ENCODE measurements around the gene C10orf67.
"Not testable (repeated sequence)": the region's sequence is repeated elsewhere in the genome, so short reads cannot be mapped to it uniquely, and the experiment has no call there.

C10orf67 gene

GRCh38 chr10:23263441-23264164 lies 81.0 kb downstream of the C10orf67 start:
- no peak for DNase-seq (ENCODE audit: low spot score)

- DNase-seq (ENCODE audit: low spot score) = no peak
Measured at GRCh38 chr10:23262928-23263327, 81.7 kb downstream of the C10orf67 start.

GRCh38 chr10:23258516-23258915 lies 86.1 kb downstream of the C10orf67 start:
- no peak for DNase-seq (ENCODE audit: low spot score)

- no peak for DNase-seq (ENCODE audit: low spot score)
Measured at GRCh38 chr10:23253780-23254179, 90.8 kb downstream of the C10orf67 start.

- DNase-seq (ENCODE audit: low spot score) = not testable (repeated sequence)
Measured at GRCh38 chr10:23252859-23253258, 91.7 kb downstream of the C10orf67 start.

- not testable (repeated sequence) for DNase-seq (ENCODE audit: low spot score)
Measured at GRCh38 chr10:23241779-23242178, 102.8 kb downstream of the C10orf67 start.

- DNase-seq (ENCODE audit: low spot score) = no peak
Measured at GRCh38 chr10:23238015-23238414, 106.6 kb downstream of the C10orf67 start.

- DNase-seq (ENCODE audit: low spot score) = no peak
Measured at GRCh38 chr10:23230582-23230981, 114.0 kb downstream of the C10orf67 start.

- DNase-seq (ENCODE audit: low spot score) = no peak
Measured at GRCh38 chr10:23217471-23217870, 127.1 kb downstream of the C10orf67 start.

GRCh38 chr10:23205972-23206642 lies 138.5 kb downstream of the C10orf67 start:
- DNase-seq (ENCODE audit: low spot score) = no peak

GRCh38 chr10:23204773-23205172 lies 139.8 kb downstream of the C10orf67 start:
- no peak for DNase-seq (ENCODE audit: low spot score)

GRCh38 chr10:23203369-23204325 lies 140.9 kb downstream of the C10orf67 start:
- no peak for DNase-seq (ENCODE audit: low spot score)

GRCh38 chr10:23202779-23203178 lies 141.8 kb downstream of the C10orf67 start:
- no peak for DNase-seq (ENCODE audit: low spot score)

- DNase-seq (ENCODE audit: low spot score) = no peak
Measured at GRCh38 chr10:23201837-23202236, 142.8 kb downstream of the C10orf67 start.

- no peak for DNase-seq (ENCODE audit: low spot score)
Measured at GRCh38 chr10:23200997-23201652, 143.5 kb downstream of the C10orf67 start.

- no peak for DNase-seq (ENCODE audit: low spot score)
Measured at GRCh38 chr10:23200586-23200985, 144.0 kb downstream of the C10orf67 start.

- DNase-seq (ENCODE audit: low spot score) = no peak
Measured at GRCh38 chr10:23199768-23200511, 144.7 kb downstream of the C10orf67 start.

GRCh38 chr10:23198940-23199767 lies 145.4 kb downstream of the C10orf67 start:
- no peak for DNase-seq (ENCODE audit: low spot score)

GRCh38 chr10:23198610-23198939 lies 146.0 kb downstream of the C10orf67 start:
- no peak for DNase-seq (ENCODE audit: low spot score)

GRCh38 chr10:23197416-23197861 lies 147.2 kb downstream of the C10orf67 start:
- peak; percentile 20 for DNase-seq (ENCODE audit: low spot score)

All from SW480 (cell line).